Stimulated activated CD8-positive, alpha-beta memory T cell treated with anti-CD3 and anti-CD28 coated beads, Interleukin-4, amount 100 ng/mL, for 4 hours (primary cell): ENCODE data around the gene IMMT.
"Not testable (repeated sequence)": the region's sequence is repeated elsewhere in the genome, so short reads cannot be mapped to it uniquely, and the experiment has no call there.

ENCODE experiments used
- DNase-seq, 2 donors: peaks; one replicate each; pipeline ENCODE4 v3.0.0-alpha.2; 2020; ENCODE audit warnings: low read depth in 2 of 2, low spot score in 1 of 2

Gene IMMT

GRCh38 chr2:86202336-86202692 lies 7.1 kb upstream of the IMMT start:
- no peak for DNase-seq

- DNase-seq: no peak
Measured at GRCh38 chr2:86201671-86202335, 6.5 kb upstream of the IMMT start.

GRCh38 chr2:86200564-86200963 lies 5.3 kb upstream of the IMMT start:
- DNase-seq: not testable (repeated sequence)

- no peak for DNase-seq
Measured at GRCh38 chr2:86199834-86200177, 4.5 kb upstream of the IMMT start.

- DNase-seq: no peak
Measured at GRCh38 chr2:86195808-86196387, 636 bp upstream of the IMMT start.

GRCh38 chr2:86194751-86195054 lies 559 bp downstream of the IMMT start:
- DNase-seq: no peak

- DNase-seq: no peak
Measured at GRCh38 chr2:86193901-86194567, 1.2 kb downstream of the IMMT start.

- DNase-seq: no peak
Measured at GRCh38 chr2:86189782-86190416, 5.4 kb downstream of the IMMT start.

GRCh38 chr2:86186431-86186830 lies 8.8 kb downstream of the IMMT start:
- no peak for DNase-seq

GRCh38 chr2:86185517-86186212 lies 9.6 kb downstream of the IMMT start:
- DNase-seq: no peak

GRCh38 chr2:86176597-86176996 lies 18.7 kb downstream of the IMMT start:
- DNase-seq: no peak

GRCh38 chr2:86175828-86176227 lies 19.4 kb downstream of the IMMT start:
- no peak for DNase-seq

- no peak for DNase-seq
Measured at GRCh38 chr2:86174445-86174844, 20.8 kb downstream of the IMMT start.

- no peak for DNase-seq
Measured at GRCh38 chr2:86172610-86173009, 22.7 kb downstream of the IMMT start.

GRCh38 chr2:86171295-86171694 lies 24.0 kb downstream of the IMMT start:
- DNase-seq: no peak

- no peak for DNase-seq
Measured at GRCh38 chr2:86170449-86170848, 24.8 kb downstream of the IMMT start.

- no peak for DNase-seq
Measured at GRCh38 chr2:86160156-86160952, 34.9 kb downstream of the IMMT start.

GRCh38 chr2:86158286-86158685 lies 37.0 kb downstream of the IMMT start:
- DNase-seq: no peak

GRCh38 chr2:86157009-86157556 lies 38.2 kb downstream of the IMMT start:
- no peak for DNase-seq

- DNase-seq: no peak
Measured at GRCh38 chr2:86150502-86150901, 44.8 kb downstream of the IMMT start.

- no peak for DNase-seq
Measured at GRCh38 chr2:86147793-86148192, 47.5 kb downstream of the IMMT start.
